LNCAP (cell line): ENCODE results near the gene ARHGAP18.

Source experiments
- TF ChIP-seq, protein P1 (sequence below): fragments of 450-650 bp; IDR thresholded peaks from 2 replicates; pipeline ENCODE4 v1.5.1; 2017; ENCODE audit warnings: mild to moderate bottlenecking

ARHGAP18 gene

DNA sequence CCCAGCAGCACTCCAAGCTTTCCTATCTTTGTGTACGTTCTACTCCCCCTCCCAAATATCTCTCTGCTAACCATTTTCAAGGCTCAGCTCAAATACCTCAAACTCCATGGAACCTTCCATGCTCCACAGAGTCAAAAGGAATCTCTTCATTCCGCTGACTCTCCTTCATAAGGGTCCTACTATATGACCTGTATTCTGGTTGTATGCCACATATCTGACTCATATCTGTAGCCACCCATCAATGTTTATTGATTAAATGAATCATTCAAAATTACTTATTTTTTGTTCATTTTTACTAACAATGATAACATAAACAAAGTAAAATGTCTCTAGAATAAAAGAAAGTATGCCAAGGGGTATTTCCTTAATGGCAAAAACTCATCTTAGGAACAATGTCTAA, 123.2 kb downstream of the ARHGAP18 start:
- TF ChIP-seq, protein P1, sequence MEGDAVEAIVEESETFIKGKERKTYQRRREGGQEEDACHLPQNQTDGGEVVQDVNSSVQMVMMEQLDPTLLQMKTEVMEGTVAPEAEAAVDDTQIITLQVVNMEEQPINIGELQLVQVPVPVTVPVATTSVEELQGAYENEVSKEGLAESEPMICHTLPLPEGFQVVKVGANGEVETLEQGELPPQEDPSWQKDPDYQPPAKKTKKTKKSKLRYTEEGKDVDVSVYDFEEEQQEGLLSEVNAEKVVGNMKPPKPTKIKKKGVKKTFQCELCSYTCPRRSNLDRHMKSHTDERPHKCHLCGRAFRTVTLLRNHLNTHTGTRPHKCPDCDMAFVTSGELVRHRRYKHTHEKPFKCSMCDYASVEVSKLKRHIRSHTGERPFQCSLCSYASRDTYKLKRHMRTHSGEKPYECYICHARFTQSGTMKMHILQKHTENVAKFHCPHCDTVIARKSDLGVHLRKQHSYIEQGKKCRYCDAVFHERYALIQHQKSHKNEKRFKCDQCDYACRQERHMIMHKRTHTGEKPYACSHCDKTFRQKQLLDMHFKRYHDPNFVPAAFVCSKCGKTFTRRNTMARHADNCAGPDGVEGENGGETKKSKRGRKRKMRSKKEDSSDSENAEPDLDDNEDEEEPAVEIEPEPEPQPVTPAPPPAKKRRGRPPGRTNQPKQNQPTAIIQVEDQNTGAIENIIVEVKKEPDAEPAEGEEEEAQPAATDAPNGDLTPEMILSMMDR, result no peak

- TF ChIP-seq, protein P1, result no peak
These were observed 126.1 kb downstream of the ARHGAP18 start for GRCh38 chr6:129583866-129584265.

GRCh38 chr6:129578315-129578714, 131.7 kb downstream of the ARHGAP18 start:
- TF ChIP-seq, protein P1, result no peak

DNA sequence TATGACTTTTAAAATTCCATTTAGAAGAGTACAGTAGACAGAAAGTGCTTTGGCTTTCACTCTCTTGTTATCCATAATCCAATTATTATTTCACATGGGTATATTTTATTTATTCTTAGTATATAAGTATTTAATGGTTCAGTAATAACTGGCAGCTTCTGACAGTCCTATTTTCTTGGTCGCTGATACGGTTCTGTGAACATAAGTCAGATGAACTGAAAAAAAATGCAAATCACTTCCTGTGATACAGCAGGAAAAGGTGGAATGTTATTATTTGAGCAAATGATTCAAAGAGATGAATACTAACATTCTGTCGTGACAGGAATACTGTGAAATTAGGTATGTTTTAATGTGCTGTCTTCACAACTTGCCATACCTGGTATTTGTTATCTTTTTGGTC, 132.3 kb downstream of the ARHGAP18 start:
- TF ChIP-seq, protein P1, result no peak

DNA sequence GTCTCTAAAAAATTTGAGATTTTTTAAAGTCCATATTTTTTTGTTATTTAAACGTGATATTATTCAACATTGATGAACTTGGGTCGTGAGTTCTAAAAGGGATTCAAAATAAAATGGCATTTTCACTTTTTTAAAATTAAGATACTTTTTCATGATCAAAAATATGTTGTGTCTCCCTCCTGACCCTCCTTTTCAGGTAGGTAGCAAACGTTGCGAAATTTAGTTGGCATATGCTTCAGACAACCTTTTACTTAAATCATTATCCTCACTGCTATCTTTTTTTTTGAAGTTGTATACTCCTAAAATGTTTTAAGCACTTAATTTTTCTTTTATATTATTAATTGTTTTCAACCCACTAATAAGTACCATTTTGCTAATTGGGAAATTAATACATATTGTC, 133.5 kb downstream of the ARHGAP18 start:
- TF ChIP-seq, protein P1, result no peak

- TF ChIP-seq, protein P1, result peak; percentile 76
These were observed 134.4 kb downstream of the ARHGAP18 start for GRCh38 chr6:129575378-129576118.

- TF ChIP-seq, protein P1, result no peak
These were observed 142.0 kb downstream of the ARHGAP18 start for GRCh38 chr6:129568015-129568414.

DNA sequence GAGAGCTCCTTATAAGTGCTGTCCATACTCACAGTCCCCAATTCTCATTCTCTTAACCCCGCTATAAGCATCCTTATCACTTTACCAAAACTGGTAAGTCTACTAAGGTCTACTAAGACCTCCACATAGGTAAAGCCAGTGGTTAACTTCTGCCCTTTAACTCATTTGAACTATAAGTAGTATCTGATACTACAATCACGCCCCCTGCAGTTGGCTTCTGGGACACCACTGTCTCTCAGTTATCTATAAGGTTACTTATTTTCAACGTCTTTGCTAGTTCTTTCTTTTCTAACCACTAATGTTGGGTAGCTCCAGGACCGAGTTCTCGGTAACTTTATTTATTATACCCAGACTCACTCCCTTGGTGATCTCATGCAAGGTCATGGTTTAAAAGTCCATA, 142.6 kb downstream of the ARHGAP18 start:
- TF ChIP-seq, protein P1, result peak; percentile 55
